Sigmoid colon (tissue), 7 donors: Measurements from ENCODE around the gene SLC4A3. TPM values are rescaled to one million over a fixed set of nuclear protein-coding genes. Genes with fewer than 3 reads are reported as not detected.

Experiments used
- polyA plus RNA-seq, 3 donors: library from polyadenylated mRNA; stranded (reverse); fragments of 200-250 nt; gene quantifications; one replicate each; pipeline ENCODE4 v1.2.3, GENCODE V29; 2013
- small RNA-seq, 3 donors: library from RNA; depleted of rRNA; stranded (forward); fragments of <200 nt; gene quantifications; one replicate each; pipeline ENCODE3, GENCODE V24; 2016
- total RNA-seq, 4 donors: library from RNA; depleted of rRNA; stranded (reverse); fragments of >200 nt; gene quantifications; one replicate each; pipeline ENCODE4 v1.1.0, GENCODE V29; 2016
- donor health status: healthy with polysubstance abuse.
- donor health status: Bipolar disorder and iron deficiency.
- donor health status: healthy.

Gene SLC4A3
- total and polyA plus RNA-seq, 7 donors, result under 0.01 to 5.0 (median 1.0) TPM

Small RNA genes within 50 kb of the gene (small RNA-seq; reads per million reads assigned to genes)
- 0 reads per million in 3 donors for gene RN7SKP213

Other genes with a start within 250 kb of the SLC4A3 start
- 10 to 100 TPM; 43.2 to 62.8 (median 53.1) TPM for gene DNPEP, start 239.7 kb upstream of the SLC4A3 start, total RNA-seq
- 100 to 1,000 TPM; 108 to 137 (median 132) TPM for gene DNPEP, start 239.7 kb upstream of the SLC4A3 start, polyA plus RNA-seq
- over 10,000 TPM in 3 of 4 donors, 1,000 to 10,000 TPM in 1; 7,366 to 30,562 (median 13,340) TPM for gene DES, start 209.3 kb upstream of the SLC4A3 start, total RNA-seq
- gene DES, start 209.3 kb upstream of the SLC4A3 start, polyA plus RNA-seq, result 100 to 1,000 TPM in 2 of 3 donors, 10 to 100 TPM in 1; 35.1 to 264 (median 162) TPM
- gene SPEG, start 192.8 kb upstream of the SLC4A3 start, total RNA-seq, result 100 to 1,000 TPM; 123 to 321 (median 194) TPM
- gene SPEG, start 192.8 kb upstream of the SLC4A3 start, polyA plus RNA-seq, result 10 to 100 TPM in 2 of 3 donors, 1 to 10 TPM in 1; 6.0 to 25.4 (median 13.4) TPM
- gene GMPPA, start 128.7 kb upstream of the SLC4A3 start, total RNA-seq, result 10 to 100 TPM; 13.9 to 24.7 (median 21.3) TPM
- gene GMPPA, start 128.7 kb upstream of the SLC4A3 start, polyA plus RNA-seq, result 10 to 100 TPM; 42.6 to 52.8 (median 44.2) TPM
- gene ASIC4, start 113.1 kb upstream of the SLC4A3 start, total RNA-seq, result under 1 TPM in 1 of 4 donors, not detected in 3; under 0.01 TPM
- under 1 TPM in 1 of 3 donors, not detected in 2; 0.07 TPM for gene ASIC4, start 113.1 kb upstream of the SLC4A3 start, polyA plus RNA-seq
- 10 to 100 TPM; 12.5 to 39.1 (median 23.5) TPM for gene CHPF, start 83.8 kb upstream of the SLC4A3 start, total RNA-seq
- 10 to 100 TPM in 1 of 3 donors, 1 to 10 TPM in 2; 5.5 to 37.3 (median 6.6) TPM for gene CHPF, start 83.8 kb upstream of the SLC4A3 start, polyA plus RNA-seq
- 1 to 10 TPM in 3 of 4 donors, under 1 TPM in 1; 0.71 to 3.0 (median 1.6) TPM for gene TMEM198, start 83.6 kb upstream of the SLC4A3 start, total RNA-seq
- 1 to 10 TPM in 2 of 3 donors, not detected in 1; 1.2 to 3.9 TPM for gene TMEM198, start 83.6 kb upstream of the SLC4A3 start, polyA plus RNA-seq
- 10 to 100 TPM; 34.6 to 83.6 (median 53.3) TPM for gene OBSL1, start 56.1 kb upstream of the SLC4A3 start, total RNA-seq
- 10 to 100 TPM in 1 of 3 donors, 1 to 10 TPM in 2; 2.8 to 15.6 (median 7.8) TPM for gene OBSL1, start 56.1 kb upstream of the SLC4A3 start, polyA plus RNA-seq
- gene INHA, start 55.3 kb upstream of the SLC4A3 start, total RNA-seq, result under 1 TPM in 2 of 4 donors, not detected in 2; 0.33 to 0.36 TPM
- gene INHA, start 55.3 kb upstream of the SLC4A3 start, polyA plus RNA-seq, result under 1 TPM in 2 of 3 donors, not detected in 1; 0.31 to 0.46 TPM
- gene STK11IP, start 29.8 kb upstream of the SLC4A3 start, total RNA-seq, result 10 to 100 TPM in 2 of 4 donors, 1 to 10 TPM in 2; 8.4 to 13.0 (median 10.1) TPM
- gene STK11IP, start 29.8 kb upstream of the SLC4A3 start, polyA plus RNA-seq, result 10 to 100 TPM in 2 of 3 donors, 1 to 10 TPM in 1; 6.9 to 36.7 (median 10.8) TPM